Prostate gland (tissue), 2 donors: ENCODE results near the gene ULK4. TPM values are rescaled to one million over a fixed set of nuclear protein-coding genes. Genes with fewer than 3 reads are reported as not detected.
"Not testable (repeated sequence)": the region's sequence is repeated elsewhere in the genome, so short reads cannot be mapped to it uniquely, and the experiment has no call there.

Experiments
- DNase-seq: peaks from one replicate; pipeline ENCODE4 v3.0.0-alpha.2; 2019; ENCODE audit warnings: low spot score
- H3K27ac ChIP-seq, 2 donors: fragments of 200-600 bp; sonication (generic); 2 replicates each; pipeline ENCODE4 v1.5.1; 2017 to 2019
- H3K27me3 ChIP-seq: fragments of 200-600 bp; sonication (generic); replicated peaks from 2 replicates; pipeline ENCODE4 v1.5.1; 2019; ENCODE audit not compliant: insufficient read depth
- H3K36me3 ChIP-seq, 2 donors: fragments of 200-600 bp; sonication (generic); 1 replicate in 1 of 2; 2 replicates in 1 of 2; pipeline versions ENCODE4 v1.5.1 to v1.8.1; 2017 to 2019
- H3K4me1 ChIP-seq: fragments of 200-600 bp; sonication (generic); replicated peaks from 2 replicates; pipeline ENCODE4 v1.5.1; 2019
- H3K4me3 ChIP-seq, 2 donors: fragments of 200-600 bp; sonication (generic); 2 replicates each; pipeline ENCODE4 v1.5.1; 2017 to 2019
- H3K9me3 ChIP-seq: fragments of 200-600 bp; sonication (generic); 2 replicates; pipeline ENCODE4 v1.5.1; 2017
- POLR2A ChIP-seq: fragments of 450-650 bp; IDR thresholded peaks from one replicate; pipeline ENCODE4 v1.6.1; 2016; ENCODE audit warnings: antibody characterized with exemption, mild to moderate bottlenecking
- POLR2AphosphoS5 ChIP-seq: sonication (generic); formaldehyde crosslinking; IDR thresholded peaks from one replicate; pipeline ENCODE4 v1.6.1; 2017; ENCODE audit warnings: antibody characterized with exemption
- WGBS: methylation state at CpG from one replicate; pipeline ENCODE4 v1.1.5; 2018; 5-methylcytosine and 5-hydroxymethylcytosine counted together
- intact Hi-C: fragments of 100-400 bp; cut with DNase I; formaldehyde crosslinking; loops from one replicate; pipeline ENCODE4 v1.14.2; 2022
- total RNA-seq, 2 donors: library from RNA; depleted of rRNA; stranded (reverse); fragments of >200 nt; gene quantifications; one replicate each; pipeline ENCODE4 v1.1.0, GENCODE V29; 2016
- TF ChIP-seq, protein P1 (sequence below), 4 experiments: fragments of 200-600 bp in 2 of 4; fragments of 450-650 bp in 2 of 4; sonication (generic) in 2 of 4; IDR thresholded peaks; 1 replicate in 3 of 4; 2 replicates in 1 of 4; pipeline ENCODE4 v1.5.1; 2016 to 2019; ENCODE audit warnings: antibody characterized with exemption in 4 of 4, mild to moderate bottlenecking in 2 of 4, moderate library complexity in 2 of 4

The ULK4 gene
- total RNA-seq, 2 donors from 2014 or later: 23.1 to 33.7 TPM

DNA sequence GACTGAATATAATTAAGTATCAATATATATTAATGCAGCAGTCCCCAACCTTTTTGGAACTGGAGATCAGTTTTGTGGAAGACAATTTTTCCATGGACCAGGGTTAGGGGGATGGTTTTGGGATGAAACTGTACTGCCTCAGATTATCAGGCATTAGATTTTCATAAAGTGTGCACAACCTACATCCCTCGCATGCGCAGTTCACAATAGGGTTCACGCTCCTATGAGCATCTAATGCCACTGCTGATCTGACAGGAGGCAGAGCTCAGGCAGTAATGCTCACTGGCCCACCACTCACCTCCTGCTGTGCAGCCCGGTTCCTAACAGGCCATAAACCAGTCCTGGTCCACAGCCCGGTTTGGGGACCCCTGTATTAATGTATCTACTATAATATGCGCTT lies 95.6 kb downstream of the ULK4 start:
- WGBS: 95% methylated on average over 6 of the region's 6 CpGs
- Histone ChIP-seq H3K4me3 (no peak overlapping the region), H3K9me3 (no peaks in the 10 kb centered on the region), H3K4me1 (no peaks in the 10 kb centered on the region), H3K27ac (no peak overlapping the region), H3K36me3 (no peaks in the 10 kb centered on the region), H3K27me3 (no peaks in the 10 kb centered on the region)
- no peak for DNase-seq
- TF ChIP-seq POLR2A: no peak
- TF ChIP-seq POLR2AphosphoS5: no peak
- TF ChIP-seq, protein P1, sequence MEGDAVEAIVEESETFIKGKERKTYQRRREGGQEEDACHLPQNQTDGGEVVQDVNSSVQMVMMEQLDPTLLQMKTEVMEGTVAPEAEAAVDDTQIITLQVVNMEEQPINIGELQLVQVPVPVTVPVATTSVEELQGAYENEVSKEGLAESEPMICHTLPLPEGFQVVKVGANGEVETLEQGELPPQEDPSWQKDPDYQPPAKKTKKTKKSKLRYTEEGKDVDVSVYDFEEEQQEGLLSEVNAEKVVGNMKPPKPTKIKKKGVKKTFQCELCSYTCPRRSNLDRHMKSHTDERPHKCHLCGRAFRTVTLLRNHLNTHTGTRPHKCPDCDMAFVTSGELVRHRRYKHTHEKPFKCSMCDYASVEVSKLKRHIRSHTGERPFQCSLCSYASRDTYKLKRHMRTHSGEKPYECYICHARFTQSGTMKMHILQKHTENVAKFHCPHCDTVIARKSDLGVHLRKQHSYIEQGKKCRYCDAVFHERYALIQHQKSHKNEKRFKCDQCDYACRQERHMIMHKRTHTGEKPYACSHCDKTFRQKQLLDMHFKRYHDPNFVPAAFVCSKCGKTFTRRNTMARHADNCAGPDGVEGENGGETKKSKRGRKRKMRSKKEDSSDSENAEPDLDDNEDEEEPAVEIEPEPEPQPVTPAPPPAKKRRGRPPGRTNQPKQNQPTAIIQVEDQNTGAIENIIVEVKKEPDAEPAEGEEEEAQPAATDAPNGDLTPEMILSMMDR (IDR thresholded peaks at IDR 0.05): no peak
- intact Hi-C loops: no loop called here

DNA sequence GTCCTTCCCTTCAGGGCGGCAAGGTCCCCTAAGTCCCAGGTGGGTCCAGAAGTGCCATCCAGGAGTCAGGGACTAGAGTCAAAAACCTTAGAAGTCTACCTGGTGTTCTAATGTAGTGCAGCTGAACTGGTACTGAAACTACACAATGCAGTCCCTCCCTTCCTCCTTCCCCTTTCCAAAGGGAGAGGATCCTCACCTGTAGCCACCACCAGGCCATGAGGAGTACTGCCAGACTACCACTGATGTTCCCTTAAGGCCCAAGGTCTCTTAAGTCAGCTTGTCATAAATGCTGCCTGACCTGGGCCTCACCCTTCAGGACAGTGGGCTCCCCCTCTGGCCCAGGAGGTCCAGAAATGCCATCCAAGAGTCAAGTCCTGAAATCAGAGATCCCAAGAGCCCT lies 98.9 kb downstream of the ULK4 start:
- no peaks in the 10 kb centered on the region for H3K27me3 ChIP-seq
- TF ChIP-seq POLR2AphosphoS5 (no peak), POLR2A (no peak)
- TF ChIP-seq, protein P1 (IDR thresholded peaks at IDR 0.05): no peak
- intact Hi-C loops: no loop called here
- no peak overlapping the region for H3K4me3 ChIP-seq
- no peaks in the 10 kb centered on the region for H3K4me1 ChIP-seq
- no peaks in the 10 kb centered on the region for H3K9me3 ChIP-seq
- DNase-seq: no peak
- no peak overlapping the region for H3K27ac ChIP-seq
- 100% methylated on average over 1 of the region's 1 CpG for WGBS
- H3K36me3 ChIP-seq: no peaks in the 10 kb centered on the region

DNA sequence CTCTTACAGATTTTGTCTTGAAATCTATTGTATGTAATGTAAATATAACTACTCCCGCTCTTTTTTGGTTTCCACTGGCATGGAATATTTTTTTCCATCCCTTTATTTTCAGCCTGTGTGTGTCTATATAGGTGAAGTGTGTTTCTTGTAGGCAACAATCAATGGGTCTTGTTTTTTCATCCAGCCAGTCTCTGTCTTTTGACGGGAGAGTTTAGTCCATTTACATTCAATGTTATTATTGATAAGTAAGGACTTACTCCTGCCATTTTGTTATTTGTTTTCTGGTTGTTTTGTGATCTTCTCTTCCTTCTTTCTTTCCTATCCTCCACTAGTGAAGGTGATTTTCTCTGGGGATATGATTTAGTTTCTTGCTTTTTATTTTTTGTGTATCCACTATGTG lies 101.4 kb downstream of the ULK4 start:
- WGBS: 96% methylated on average over 2 of the region's 2 CpGs
- DNase-seq, intact Hi-C loops: not testable (repeated sequence)

DNA sequence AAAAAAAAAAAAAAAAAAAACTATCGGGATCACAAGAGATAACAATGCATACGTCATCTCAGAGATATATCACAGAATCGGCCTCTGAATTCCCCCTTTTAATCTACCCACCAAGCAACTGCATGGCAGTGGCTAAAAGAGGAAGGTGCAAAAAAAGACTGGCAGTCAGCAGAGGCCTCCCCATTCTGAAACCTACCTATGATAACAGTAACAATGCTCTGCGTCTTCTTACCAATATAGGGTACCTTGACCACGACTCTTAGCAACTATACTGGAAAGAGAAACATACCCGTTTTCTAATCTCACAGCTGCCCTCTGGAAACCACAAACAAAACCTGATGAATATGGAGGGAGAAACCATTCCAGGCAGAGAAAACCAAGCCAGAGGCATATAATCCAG lies 106.9 kb downstream of the ULK4 start:
- Histone ChIP-seq H3K9me3 (no peaks in the 10 kb centered on the region), H3K27me3 (no peaks in the 10 kb centered on the region), H3K27ac (no peak overlapping the region), H3K4me1 (no peaks in the 10 kb centered on the region), H3K36me3 (no peaks in the 10 kb centered on the region), H3K4me3 (no peak overlapping the region)
- TF ChIP-seq POLR2AphosphoS5 (no peak), POLR2A (no peak)
- TF ChIP-seq, protein P1 (IDR thresholded peaks at IDR 0.05): no peak
- no peak for DNase-seq
- intact Hi-C loops: no loop called here
- WGBS: 95% methylated on average over 6 of the region's 6 CpGs

More for the DNA sequence above, 101.4 kb downstream of the ULK4 start:
- H3K27me3 ChIP-seq, H3K4me3 ChIP-seq, H3K9me3 ChIP-seq, H3K4me1 ChIP-seq, H3K27ac ChIP-seq, H3K36me3 ChIP-seq: not testable (repeated sequence)

DNA sequence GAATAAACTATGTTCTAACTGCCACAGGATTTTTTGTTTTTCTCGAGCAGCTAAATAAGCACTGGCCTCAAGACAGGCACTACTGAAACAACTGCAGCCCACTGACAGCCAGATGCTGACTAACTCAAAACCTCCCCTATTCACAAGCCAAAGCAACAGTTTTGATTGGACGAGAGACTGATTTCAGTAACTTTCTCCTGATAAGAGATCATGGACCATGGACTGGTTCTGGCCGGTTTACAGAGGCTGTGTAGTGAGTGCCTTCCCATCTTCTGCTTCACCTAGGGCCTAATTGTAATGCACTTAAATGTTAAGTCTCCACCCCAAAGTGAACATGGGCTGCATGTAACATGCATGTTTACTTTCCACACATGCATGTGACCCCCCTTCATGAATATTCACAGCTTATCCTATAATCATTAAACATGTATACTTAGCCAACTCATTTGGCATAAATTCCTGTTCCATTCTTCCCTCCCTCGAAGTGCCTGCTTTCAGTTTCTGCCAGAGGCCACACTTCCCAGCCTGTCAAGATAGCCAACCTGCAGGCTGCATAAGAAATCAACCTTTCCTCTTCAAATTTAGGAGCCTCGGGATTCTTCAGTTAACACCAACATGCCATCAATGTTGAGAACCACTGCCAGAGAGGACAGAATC lies 108.2 kb downstream of the ULK4 start:
- H3K4me3 ChIP-seq: no peak overlapping the region
- no peak for DNase-seq
- no peak overlapping the region for H3K27ac ChIP-seq
- TF ChIP-seq POLR2A (no peak), POLR2AphosphoS5 (no peak)
- TF ChIP-seq, protein P1 (IDR thresholded peaks at IDR 0.05): no peak
- H3K9me3 ChIP-seq: no peaks in the 10 kb centered on the region
- H3K4me1 ChIP-seq: no peaks in the 10 kb centered on the region
- no peaks in the 10 kb centered on the region for H3K36me3 ChIP-seq
- H3K27me3 ChIP-seq: no peaks in the 10 kb centered on the region
- intact Hi-C loops: no loop called here
- WGBS: 55% methylated on average over 5 of the region's 5 CpGs
